Osteoblast (primary cell): ENCODE results near the gene GPX4. TPM values are rescaled to one million over a fixed set of nuclear protein-coding genes. Genes with fewer than 3 reads are reported as not detected.
A peak's percentile ranks its signal among the peaks of the same experiment; 100 is the strongest.

Experiments used
- DNase-seq: peaks from one replicate; pipeline ENCODE4 v3.0.0; 2011; ENCODE audit warnings: low spot score, mixed read lengths; ENCODE audit not compliant: insufficient read length; ENCODE audit errors: missing footprints
- H2AFZ ChIP-seq: 2 replicates; pipeline ENCODE4 v1.6.0; 2011; ENCODE audit warnings: mild to moderate bottlenecking, low read length
- H3K27ac ChIP-seq: 2 replicates; pipeline ENCODE4 v1.5.1; 2011; ENCODE audit warnings: mild to moderate bottlenecking, low read depth, low read length, moderate library complexity
- H3K27me3 ChIP-seq: 2 replicates; pipeline ENCODE4 v1.6.0; 2012; ENCODE audit warnings: mild to moderate bottlenecking, control low read depth, inconsistent platforms, low read length, moderate library complexity; ENCODE audit not compliant: insufficient read depth
- H3K36me3 ChIP-seq: 2 replicates; pipeline ENCODE4 v1.5.1; 2011; ENCODE audit warnings: mild to moderate bottlenecking, low read length, control low read depth, moderate library complexity; ENCODE audit not compliant: insufficient read depth
- H3K4me1 ChIP-seq: 2 replicates; pipeline ENCODE4 v1.5.1; 2011; ENCODE audit warnings: mild to moderate bottlenecking, low read length, control low read depth, moderate library complexity; ENCODE audit not compliant: insufficient read depth
- H3K4me2 ChIP-seq: 2 replicates; pipeline ENCODE4 v1.6.0; 2011; ENCODE audit warnings: mild to moderate bottlenecking, low read length; ENCODE audit not compliant: insufficient read depth
- H3K4me3 ChIP-seq: fragments of 200-600 bp; sonication (generic); 3 replicates; pipeline ENCODE4 v1.5.1; 2012; ENCODE audit warnings: mild to moderate bottlenecking, low read length, inconsistent platforms; ENCODE audit not compliant: insufficient read depth
- H3K79me2 ChIP-seq: 2 replicates; pipeline ENCODE4 v1.6.0; 2012; ENCODE audit warnings: mild to moderate bottlenecking, low read length, control low read depth, inconsistent platforms; ENCODE audit not compliant: insufficient read depth
- H3K9me3 ChIP-seq: 2 replicates; pipeline ENCODE4 v1.5.1; 2011; ENCODE audit warnings: low read depth, low read length, control low read depth
- H4K20me1 ChIP-seq: 2 replicates; pipeline ENCODE4 v1.6.0; 2012; ENCODE audit warnings: mild to moderate bottlenecking, low read length, control low read depth; ENCODE audit not compliant: insufficient read depth
- CTCF ChIP-seq: IDR thresholded peaks from 2 replicates; pipeline ENCODE4 v1.5.1; 2011; ENCODE audit warnings: mild to moderate bottlenecking, low read depth, low read length, moderate library complexity; ENCODE audit errors: extremely low read depth
- total RNA-seq: library from RNA; depleted of rRNA; stranded (reverse); fragments of >200 nt; gene quantifications from 2 replicates; pipeline ENCODE4 v1.2.3, GENCODE V29; 2012

GPX4 gene
- total RNA-seq, 1 donor: 515 TPM

DNA sequence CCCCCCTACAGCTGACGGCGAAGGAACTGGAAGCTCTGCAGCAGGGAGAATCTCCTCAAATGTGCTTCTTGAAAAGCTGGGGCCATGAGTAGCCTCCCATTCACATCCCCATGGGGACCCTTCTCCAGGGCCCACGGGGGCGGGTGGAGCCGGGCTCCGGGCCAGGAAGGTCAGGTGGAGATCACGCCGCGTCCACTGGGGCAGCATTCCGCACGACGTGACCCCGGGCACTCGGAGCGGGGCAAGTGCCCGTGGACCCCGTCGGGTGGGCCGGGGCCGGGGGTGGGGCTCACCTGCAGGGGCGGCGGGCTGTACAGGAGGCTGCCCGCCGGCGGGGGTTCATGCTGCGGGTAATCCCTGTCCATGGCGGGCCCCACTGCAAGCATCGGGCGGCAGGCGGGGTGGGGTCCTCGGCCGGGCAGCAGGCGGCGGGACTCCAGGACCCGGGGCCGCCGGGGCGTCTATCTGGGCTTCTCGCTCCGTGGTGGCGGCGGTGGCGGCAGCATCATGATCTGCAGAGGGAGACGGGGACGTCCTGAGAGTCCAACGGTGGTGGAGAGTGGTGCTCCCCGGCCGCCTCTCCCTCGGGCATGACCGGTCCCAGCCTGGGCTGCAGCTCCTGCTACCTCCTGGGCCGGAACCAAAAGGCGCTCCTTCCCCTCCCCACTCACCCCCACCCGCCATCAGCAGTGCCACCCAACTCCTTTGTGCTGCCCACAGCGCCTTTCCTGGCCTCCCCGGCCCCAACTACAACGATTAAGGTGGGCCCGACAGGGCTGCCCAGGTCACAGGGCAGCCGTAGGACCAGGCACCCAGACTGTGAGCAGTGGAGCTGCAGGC, 50.3 kb downstream of the GPX4 start:
- no peak for DNase-seq
- peaks cover 10% of the 10 kb centered on the region for H4K20me1 ChIP-seq
- peaks cover 21% of the 10 kb centered on the region for H3K4me1 ChIP-seq
- H3K79me2 ChIP-seq: peaks cover 93% of the 10 kb centered on the region
- no peak for TF ChIP-seq CTCF
- H2AFZ ChIP-seq: no peak overlapping the region
- peak overlapping the region; percentile 99 for H3K27ac ChIP-seq
- H3K4me3 ChIP-seq: peak overlapping the region; percentile 65
- H3K4me2 ChIP-seq: peak overlapping the region; percentile 80
- peaks cover 25% of the 10 kb centered on the region for H3K36me3 ChIP-seq
- no peaks in the 10 kb centered on the region for H3K9me3 ChIP-seq
- H3K27me3 ChIP-seq: no peaks in the 10 kb centered on the region

- no peak for TF ChIP-seq CTCF
- peak; percentile 100 for DNase-seq
- Histone ChIP-seq H3K27me3 (no peaks in the 10 kb centered on the region), H4K20me1 (peaks cover 4% of the 10 kb centered on the region), H3K4me1 (peaks cover 21% of the 10 kb centered on the region), H3K9me3 (no peaks in the 10 kb centered on the region), H3K4me2 (peak overlapping the region; percentile 80), H3K27ac (peak overlapping the region; percentile 99), H3K4me3 (peak overlapping the region; percentile 65), H3K79me2 (peaks cover 91% of the 10 kb centered on the region), H2AFZ (no peak overlapping the region), H3K36me3 (peaks cover 19% of the 10 kb centered on the region)
Observed at GRCh38 chr19:1154731-1155351, 51.0 kb downstream of the GPX4 start.

DNA sequence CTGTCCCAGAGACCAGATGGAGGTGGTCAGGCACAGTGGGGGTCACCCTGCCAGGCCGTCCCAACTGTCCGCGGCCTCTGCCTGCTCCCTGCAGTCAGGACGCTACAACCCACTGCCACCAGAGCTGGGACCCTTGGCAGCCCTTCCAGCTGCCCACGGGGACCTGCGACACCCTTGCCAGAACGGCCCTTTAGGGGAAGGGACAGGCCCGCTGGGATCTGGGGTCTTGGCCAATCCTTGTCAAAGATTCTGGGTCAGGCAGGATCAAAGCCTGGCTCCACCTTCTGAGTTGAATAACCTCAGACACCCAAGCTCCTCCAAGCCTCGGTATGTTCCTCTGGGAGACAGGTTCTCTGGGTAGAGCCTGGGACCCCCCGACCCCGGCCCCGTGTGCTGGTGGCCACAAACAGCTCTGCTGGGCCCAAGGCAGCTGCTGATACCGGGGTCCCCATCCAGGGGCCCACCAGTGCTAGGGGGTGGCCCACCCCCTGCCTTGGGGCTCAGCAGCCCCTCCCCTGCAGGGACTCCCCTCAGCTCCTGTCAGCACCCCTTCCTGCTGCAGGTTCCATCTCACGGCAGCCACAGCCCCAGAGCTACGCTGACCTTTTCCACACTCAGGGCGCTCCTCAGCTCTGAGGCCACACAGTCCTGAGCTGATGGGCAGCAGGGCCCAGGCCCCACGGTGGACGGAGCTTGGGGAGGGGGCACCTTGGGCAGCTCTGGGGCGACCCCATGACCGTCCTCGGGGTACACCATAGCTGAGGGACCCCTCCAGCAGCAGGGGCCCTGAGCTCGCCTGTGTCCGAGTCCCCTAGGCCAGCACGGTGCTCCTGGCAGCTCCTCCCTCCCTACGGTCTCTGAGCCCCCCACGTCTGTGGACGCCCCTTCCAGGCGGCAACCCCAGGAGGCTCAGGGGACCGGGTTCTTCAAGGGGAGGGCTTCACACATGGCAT, 51.8 kb downstream of the GPX4 start:
- H3K4me3 ChIP-seq: peak overlapping the region; percentile 65
- peak overlapping the region; percentile 99 for H3K27ac ChIP-seq
- H3K79me2 ChIP-seq: peaks cover 92% of the 10 kb centered on the region
- H3K36me3 ChIP-seq: peaks cover 17% of the 10 kb centered on the region
- H4K20me1 ChIP-seq: peaks cover 3% of the 10 kb centered on the region
- peak; percentile 96 for DNase-seq
- peaks cover 21% of the 10 kb centered on the region for H3K4me1 ChIP-seq
- no peak for TF ChIP-seq CTCF
- no peak overlapping the region for H2AFZ ChIP-seq
- H3K4me2 ChIP-seq: peak overlapping the region; percentile 80
- no peaks in the 10 kb centered on the region for H3K27me3 ChIP-seq
- no peaks in the 10 kb centered on the region for H3K9me3 ChIP-seq

Other genes with a start within 250 kb of the GPX4 start
- gene CFD, start 244.3 kb upstream of the GPX4 start, total RNA-seq: 8.3 and 19.9 TPM in 2 replicates
- gene MED16, start 210.8 kb upstream of the GPX4 start, total RNA-seq: 20.6 and 25.0 TPM in 2 replicates
- not detected in 2 replicates for gene RNU6-9, start 210.5 kb upstream of the GPX4 start, total RNA-seq
- 31.1 and 32.7 TPM in 2 replicates for gene R3HDM4, start 190.8 kb upstream of the GPX4 start, total RNA-seq
- gene KISS1R, start 186.7 kb upstream of the GPX4 start, total RNA-seq: not detected in 2 replicates
- gene ARID3A, start 178.0 kb upstream of the GPX4 start, total RNA-seq: 19.4 and 21.7 TPM in 2 replicates
- 45.6 and 46.6 TPM in 2 replicates for gene WDR18, start 119.6 kb upstream of the GPX4 start, total RNA-seq
- gene GRIN3B, start 103.6 kb upstream of the GPX4 start, total RNA-seq: not detected in 2 replicates
- gene TMEM259, start 82.9 kb upstream of the GPX4 start, total RNA-seq: 74.0 and 84.0 TPM in 2 replicates
- not detected in 2 replicates for gene RNU6-2, start 82.5 kb upstream of the GPX4 start, total RNA-seq
- 537 and 594 TPM in 2 replicates for gene CNN2, start 77.4 kb upstream of the GPX4 start, total RNA-seq
- 33.3 and 43.0 TPM in 2 replicates for gene ABCA7, start 63.9 kb upstream of the GPX4 start, total RNA-seq
- 0.59 and 0.72 TPM in 2 replicates for gene ARHGAP45, start 36.8 kb upstream of the GPX4 start, total RNA-seq
- 70.2 and 74.0 TPM in 2 replicates for gene POLR2E, start 8.6 kb upstream of the GPX4 start, total RNA-seq
- 58.0 and 69.1 TPM in 2 replicates for gene SBNO2, start 70.3 kb downstream of the GPX4 start, total RNA-seq
- gene STK11, start 101.8 kb downstream of the GPX4 start, total RNA-seq: 75.7 and 100 TPM in 2 replicates
- 1.8 and 2.9 TPM in 2 replicates for gene CBARP, start 134.0 kb downstream of the GPX4 start, total RNA-seq
- 12.4 and 13.8 TPM in 2 replicates for gene ATP5F1D, start 137.8 kb downstream of the GPX4 start, total RNA-seq
- gene MIDN, start 144.6 kb downstream of the GPX4 start, total RNA-seq: 14.4 and 19.9 TPM in 2 replicates
- 300 and 380 TPM in 2 replicates for gene CIRBP, start 165.3 kb downstream of the GPX4 start, total RNA-seq
- gene FAM174C, start 171.5 kb downstream of the GPX4 start, total RNA-seq: 21.8 and 25.0 TPM in 2 replicates
- gene EFNA2, start 181.9 kb downstream of the GPX4 start, total RNA-seq: not detected in 2 replicates